ENCODE data around the gene COX19.

COX19 gene

DNA sequence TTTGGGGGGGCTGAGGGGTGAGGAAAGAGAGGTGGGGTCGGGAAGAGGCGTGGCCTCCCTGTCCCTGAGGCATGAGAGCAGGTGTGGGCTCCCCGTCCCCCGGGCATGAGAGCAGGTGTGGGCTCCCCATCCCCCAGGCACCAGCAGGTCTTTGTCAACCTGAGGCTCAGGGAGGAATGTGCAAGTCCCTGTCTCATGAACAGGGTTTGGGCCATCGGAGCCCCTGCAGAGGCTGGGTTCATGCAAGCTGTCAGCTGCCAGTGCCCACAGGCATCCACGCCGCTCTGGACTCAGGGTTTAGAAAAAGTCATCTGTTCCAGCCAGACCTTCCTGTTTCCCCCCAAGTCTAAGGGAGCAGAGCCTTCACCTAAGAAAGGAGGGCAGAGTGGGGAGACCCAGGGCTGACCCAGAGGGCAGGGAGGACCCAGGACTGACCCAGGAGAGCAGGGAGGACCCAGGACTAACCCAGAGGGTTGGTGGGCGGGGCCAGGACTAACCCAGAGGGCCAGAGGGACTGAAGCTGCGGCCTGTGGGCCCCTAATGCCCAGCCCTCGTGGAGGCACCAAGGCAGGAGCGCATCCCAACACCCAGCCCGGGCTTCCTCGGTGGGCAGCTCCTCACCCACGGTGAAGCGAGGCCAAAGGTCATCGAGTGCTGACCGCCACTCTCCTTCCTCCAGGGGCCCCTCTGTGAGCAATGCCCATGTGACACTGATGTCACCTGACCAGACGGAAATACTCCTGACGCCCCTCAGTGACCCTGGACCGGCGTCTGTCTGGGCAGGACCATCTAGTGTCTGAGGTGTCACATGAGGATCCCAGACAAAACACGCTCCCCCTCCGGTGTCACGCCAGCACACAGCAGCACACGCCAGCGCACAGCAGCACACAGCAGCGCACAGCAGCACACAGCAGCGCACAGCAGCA lies 40.1 kb upstream of the COX19 start:
- Histone ChIP-seq H3K4me2 (ENCODE audit: low read length) (no peak overlapping the region), H3K36me3 (replicated peaks; ENCODE audit: low read depth, low read length) (no peaks in the 10 kb centered on the region), H3K27me3 (ENCODE audit: low read depth, low read length) (no peaks in the 10 kb centered on the region), H3K4me1 (ENCODE audit: low read length) (no peaks in the 10 kb centered on the region), H3K9me3 (ENCODE audit: insufficient read depth, low read length) (no peaks in the 10 kb centered on the region), H3K79me2 (ENCODE audit: low read length) (no peaks in the 10 kb centered on the region), H3K4me3 (ENCODE audit: low read length) (no peak overlapping the region), H4K20me1 (ENCODE audit: insufficient read depth, low read length) (no peaks in the 10 kb centered on the region), H3K9ac (ENCODE audit: low read length) (no peak overlapping the region), H2AFZ (ENCODE audit: low read depth, low read length) (no peak overlapping the region), H3K27ac (ENCODE audit: low read length) (no peak overlapping the region)
- TF ChIP-seq, protein P1, sequence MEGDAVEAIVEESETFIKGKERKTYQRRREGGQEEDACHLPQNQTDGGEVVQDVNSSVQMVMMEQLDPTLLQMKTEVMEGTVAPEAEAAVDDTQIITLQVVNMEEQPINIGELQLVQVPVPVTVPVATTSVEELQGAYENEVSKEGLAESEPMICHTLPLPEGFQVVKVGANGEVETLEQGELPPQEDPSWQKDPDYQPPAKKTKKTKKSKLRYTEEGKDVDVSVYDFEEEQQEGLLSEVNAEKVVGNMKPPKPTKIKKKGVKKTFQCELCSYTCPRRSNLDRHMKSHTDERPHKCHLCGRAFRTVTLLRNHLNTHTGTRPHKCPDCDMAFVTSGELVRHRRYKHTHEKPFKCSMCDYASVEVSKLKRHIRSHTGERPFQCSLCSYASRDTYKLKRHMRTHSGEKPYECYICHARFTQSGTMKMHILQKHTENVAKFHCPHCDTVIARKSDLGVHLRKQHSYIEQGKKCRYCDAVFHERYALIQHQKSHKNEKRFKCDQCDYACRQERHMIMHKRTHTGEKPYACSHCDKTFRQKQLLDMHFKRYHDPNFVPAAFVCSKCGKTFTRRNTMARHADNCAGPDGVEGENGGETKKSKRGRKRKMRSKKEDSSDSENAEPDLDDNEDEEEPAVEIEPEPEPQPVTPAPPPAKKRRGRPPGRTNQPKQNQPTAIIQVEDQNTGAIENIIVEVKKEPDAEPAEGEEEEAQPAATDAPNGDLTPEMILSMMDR (IDR thresholded peaks at IDR 0.05; ENCODE audit: low read depth, low read length) = no peak
- no peak for TF ChIP-seq EZH2phosphoT487 (IDR thresholded peaks at IDR 0.05; ENCODE audit: low read depth)

DNA sequence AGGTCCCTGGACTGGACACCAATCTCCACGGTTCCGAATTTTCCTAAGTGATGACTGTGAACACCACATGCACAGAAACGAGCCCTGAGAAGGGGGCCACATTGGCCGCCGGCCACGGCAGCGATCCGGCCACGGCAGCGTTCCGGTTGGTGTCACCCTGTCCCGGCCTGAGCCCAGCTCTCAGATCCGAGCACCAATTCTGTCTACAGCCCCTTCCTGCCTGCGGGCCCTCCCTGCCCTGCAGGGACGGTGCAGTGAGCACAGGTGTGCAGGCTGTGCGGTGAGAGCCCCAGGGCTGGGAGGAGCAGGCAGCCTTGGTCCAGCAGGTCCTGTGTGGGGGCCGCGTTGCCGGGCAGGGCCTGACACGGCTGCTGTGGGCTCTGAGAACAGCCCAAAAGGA lies 39.3 kb upstream of the COX19 start:
- Histone ChIP-seq H3K4me2 (ENCODE audit: low read length) (no peak overlapping the region), H3K9ac (ENCODE audit: low read length) (no peak overlapping the region), H3K4me3 (ENCODE audit: low read length) (no peak overlapping the region), H3K79me2 (ENCODE audit: low read length) (no peaks in the 10 kb centered on the region), H3K36me3 (replicated peaks; ENCODE audit: low read depth, low read length) (no peaks in the 10 kb centered on the region), H2AFZ (ENCODE audit: low read depth, low read length) (no peak overlapping the region), H3K27ac (ENCODE audit: low read length) (no peak overlapping the region), H3K27me3 (ENCODE audit: low read depth, low read length) (no peaks in the 10 kb centered on the region), H3K4me1 (ENCODE audit: low read length) (no peaks in the 10 kb centered on the region), H4K20me1 (ENCODE audit: insufficient read depth, low read length) (no peaks in the 10 kb centered on the region), H3K9me3 (ENCODE audit: insufficient read depth, low read length) (no peaks in the 10 kb centered on the region)
- TF ChIP-seq, protein P1 (IDR thresholded peaks at IDR 0.05; ENCODE audit: low read depth, low read length) = no peak
- no peak for TF ChIP-seq EZH2phosphoT487 (IDR thresholded peaks at IDR 0.05; ENCODE audit: low read depth)

DNA sequence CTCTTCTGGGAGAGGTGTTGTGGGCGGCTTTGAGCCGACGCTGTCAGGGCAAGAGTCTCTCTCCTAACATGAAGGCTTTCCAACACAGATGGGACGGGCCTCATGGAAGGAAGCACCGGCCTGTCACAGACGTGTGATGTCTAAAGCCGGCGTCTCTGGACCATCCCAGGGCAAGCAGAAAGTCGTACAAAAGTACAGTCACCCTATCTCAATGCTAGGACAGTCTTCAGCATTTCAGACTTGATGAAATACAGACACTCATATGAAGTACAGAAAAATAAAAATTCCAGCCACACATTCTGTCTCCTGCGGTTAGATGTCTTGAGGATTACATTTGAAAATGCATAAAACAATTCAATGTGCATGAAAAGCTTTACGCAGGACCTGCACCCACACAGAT lies 38.2 kb upstream of the COX19 start:
- Histone ChIP-seq H3K9me3 (ENCODE audit: insufficient read depth, low read length) (no peaks in the 10 kb centered on the region), H3K4me1 (ENCODE audit: low read length) (no peaks in the 10 kb centered on the region), H3K9ac (ENCODE audit: low read length) (no peak overlapping the region), H2AFZ (ENCODE audit: low read depth, low read length) (no peak overlapping the region), H3K27me3 (ENCODE audit: low read depth, low read length) (no peaks in the 10 kb centered on the region), H3K79me2 (ENCODE audit: low read length) (no peaks in the 10 kb centered on the region), H3K36me3 (replicated peaks; ENCODE audit: low read depth, low read length) (no peaks in the 10 kb centered on the region), H3K4me2 (ENCODE audit: low read length) (no peak overlapping the region), H4K20me1 (ENCODE audit: insufficient read depth, low read length) (no peaks in the 10 kb centered on the region), H3K4me3 (ENCODE audit: low read length) (no peak overlapping the region), H3K27ac (ENCODE audit: low read length) (no peak overlapping the region)
- no peak for TF ChIP-seq EZH2phosphoT487 (IDR thresholded peaks at IDR 0.05; ENCODE audit: low read depth)
- TF ChIP-seq, protein P1 (IDR thresholded peaks at IDR 0.05; ENCODE audit: low read depth, low read length) = no peak

DNA sequence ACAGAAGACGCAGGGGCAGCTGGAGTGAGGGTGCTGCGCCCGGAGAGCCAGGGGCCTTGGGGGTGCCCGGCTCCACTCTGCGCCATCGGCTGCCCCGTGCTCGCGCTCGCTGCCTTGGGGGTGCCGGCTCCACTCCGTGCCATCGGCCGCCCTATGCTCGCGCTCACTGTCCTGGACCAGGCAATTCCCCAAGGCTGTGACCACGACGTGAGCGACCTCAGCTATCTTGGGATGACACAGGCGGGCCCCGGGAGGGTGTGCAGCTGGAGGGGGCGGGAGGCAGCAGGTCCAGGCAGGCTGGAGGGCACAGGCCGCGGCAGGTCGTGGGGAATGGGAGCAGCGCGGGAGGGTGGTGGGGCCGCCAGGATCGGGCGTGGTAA lies 37.4 kb upstream of the COX19 start:
- H2AFZ ChIP-seq (ENCODE audit: low read depth, low read length) = no peak overlapping the region
- H4K20me1 ChIP-seq (ENCODE audit: insufficient read depth, low read length) = no peaks in the 10 kb centered on the region
- H3K4me1 ChIP-seq (ENCODE audit: low read length) = no peaks in the 10 kb centered on the region
- H3K79me2 ChIP-seq (ENCODE audit: low read length) = no peaks in the 10 kb centered on the region
- no peaks in the 10 kb centered on the region for H3K9me3 ChIP-seq (ENCODE audit: insufficient read depth, low read length)
- no peak overlapping the region for H3K4me2 ChIP-seq (ENCODE audit: low read length)
- no peaks in the 10 kb centered on the region for H3K36me3 ChIP-seq (replicated peaks; ENCODE audit: low read depth, low read length)
- H3K27ac ChIP-seq (ENCODE audit: low read length) = no peak overlapping the region
- H3K4me3 ChIP-seq (ENCODE audit: low read length) = no peak overlapping the region
- H3K27me3 ChIP-seq (ENCODE audit: low read depth, low read length) = no peaks in the 10 kb centered on the region
- TF ChIP-seq, protein P1 (IDR thresholded peaks at IDR 0.05; ENCODE audit: low read depth, low read length) = no peak
- no peak for TF ChIP-seq EZH2phosphoT487 (IDR thresholded peaks at IDR 0.05; ENCODE audit: low read depth)
- no peak overlapping the region for H3K9ac ChIP-seq (ENCODE audit: low read length)

Measured in OCI-LY3 (cell line).